ENCODE results near the gene FARP1. TPM values are rescaled to one million over a fixed set of nuclear protein-coding genes. Genes with fewer than 3 reads are reported as not detected.

FARP1 gene
- total and polyA plus RNA-seq, 10 of the 15 experiments (the other 5 are each of a cell fraction or from before 2014, with no cell fraction given): 0.17 to 6.9 (median 0.68) TPM

GRCh38 chr13:98398581-98398980, 255.7 kb downstream of the FARP1 start:
- no peaks in the 10 kb centered on the region for H3K27me3 ChIP-seq (replicated peaks in 1 of 2; ENCODE audit: control insufficient read depth in 2 of 2, insufficient read depth in 2 of 2, low read length in 1 of 2)
- no peak for FAIRE-seq
- CTCF ChIA-PET: interaction anchor here (1.2 to 1.6 kb wide), 3 partner anchors 10 to 543 kb away, joined by 3 to 4 read pairs (median 3); no protein-coding TSS in a partner anchor
- SMC1A ChIA-PET (ENCODE audit: uncharacterized antibody, unreplicated experiment): interaction anchor here (2.3 kb wide), 1 partner anchor 8 kb away, joined by 7 read pairs; no protein-coding TSS in a partner anchor
- no peak for DNase-seq (ENCODE audit: low read depth, low spot score)
- whole genome bisulfite sequencing (ENCODE audit: insufficient coverage, insufficient replicate concordance, low lambda C conversion rate, missing lambda C conversion rate): 36% methylated on average over 5 of the region's 5 CpGs
- TF ChIP-seq SP1 (IDR thresholded peaks at IDR 0.05; ENCODE audit: low read depth, low read length) (no peak), EP300 (IDR thresholded peaks at IDR 0.05; ENCODE audit: borderline replicate concordance in 1 of 2, control insufficient read depth in 1 of 2, low read depth in 2 of 2, low read length in 2 of 2) (no peak), HSF1 (IDR thresholded peaks at IDR 0.05; ENCODE audit: low read depth, low read length) (no peak), SIN3A (IDR thresholded peaks at IDR 0.05; ENCODE audit: low read depth, low read length) (no peak), LARP7 (IDR thresholded peaks at IDR 0.05) (no peak), ZNF622 (IDR thresholded peaks at IDR 0.05) (no peak), MTA2 (IDR thresholded peaks at IDR 0.05; ENCODE audit: low read depth) (no peak), ZNF687 (IDR thresholded peaks at IDR 0.05) (no peak), USF2 (IDR thresholded peaks at IDR 0.05; ENCODE audit: borderline replicate concordance, low read depth, low read length) (no peak), REST (IDR thresholded peaks at IDR 0.05; ENCODE audit: low read depth, low read length) (no peak), SMARCA5 (IDR thresholded peaks at IDR 0.05) (no peak), PML (IDR thresholded peaks at IDR 0.05; ENCODE audit: low read length) (no peak), SREBF1 (IDR thresholded peaks at IDR 0.05; ENCODE audit: low read length) (no peak), CBFB (IDR thresholded peaks at IDR 0.05; ENCODE audit: low read depth) (no peak), ETV6 (conservative IDR thresholded peaks at IDR 0.05 in 1 of 2, IDR thresholded peaks at IDR 0.05 in 1 of 2; ENCODE audit: borderline replicate concordance in 1 of 2, low read depth in 1 of 2) (no peak)
- no peak for ATAC-seq
- no peaks in the 10 kb centered on the region for H3K4me1 ChIP-seq (ENCODE audit: control insufficient read depth, insufficient read depth, low read length)
- H3K9me3 ChIP-seq (replicated peaks; ENCODE audit: control insufficient read depth, insufficient read depth, low read length): no peaks in the 10 kb centered on the region
- POLR2A ChIA-PET: no interaction called here
- intact Hi-C loops (cut with micrococcal nuclease; ENCODE audit: unreplicated experiment): no loop called here
- H3K79me2 ChIP-seq (ENCODE audit: control insufficient read depth, insufficient read depth, low read length): no peaks in the 10 kb centered on the region
- H4K20me1 ChIP-seq (ENCODE audit: control insufficient read depth, insufficient read depth): no peaks in the 10 kb centered on the region
- no peak overlapping the region for H3K9ac ChIP-seq (ENCODE audit: control insufficient read depth, insufficient read depth, low read length)
- H3K27ac ChIP-seq (ENCODE audit: control insufficient read depth, insufficient read depth): no peak overlapping the region
- no peak overlapping the region for H3K4me2 ChIP-seq (ENCODE audit: control insufficient read depth, insufficient read depth)
- no peaks in the 10 kb centered on the region for H3K36me3 ChIP-seq (ENCODE audit: control insufficient read depth in 2 of 2, insufficient read depth in 2 of 2, low read length in 1 of 2)
- RAD21 ChIA-PET (ENCODE audit: unreplicated experiment): no interaction called here
- BruUV-seq (replicated peaks): no TSS peak
- in situ Hi-C loops (cut with MboI): no loop called here
- H2AFZ ChIP-seq (ENCODE audit: control insufficient read depth, low read depth, low read length): no peak overlapping the region
- H3K4me3 ChIP-seq: no peak overlapping the region
